AG10803 (cell line): ENCODE results near the gene HMGB1.
A peak's percentile ranks its signal among the peaks of the same experiment; 100 is the strongest.
"Not testable (repeated sequence)": the region's sequence is repeated elsewhere in the genome, so short reads cannot be mapped to it uniquely, and the experiment has no call there.

Source experiments
- DNase-seq: peaks from one replicate; pipeline ENCODE4 v3.0.0; 2010; ENCODE audit warnings: low read depth
- H3K4me3 ChIP-seq: 2 replicates; pipeline ENCODE4 v1.5.1; 2011; ENCODE audit warnings: mild to moderate bottlenecking, low read length, control low read depth
- TF ChIP-seq, protein P1 (sequence below): conservative IDR thresholded peaks from 2 replicates; pipeline ENCODE4 v1.5.1; 2011; ENCODE audit warnings: mild to moderate bottlenecking, low read length, control low read depth, inconsistent platforms

Gene HMGB1

DNA sequence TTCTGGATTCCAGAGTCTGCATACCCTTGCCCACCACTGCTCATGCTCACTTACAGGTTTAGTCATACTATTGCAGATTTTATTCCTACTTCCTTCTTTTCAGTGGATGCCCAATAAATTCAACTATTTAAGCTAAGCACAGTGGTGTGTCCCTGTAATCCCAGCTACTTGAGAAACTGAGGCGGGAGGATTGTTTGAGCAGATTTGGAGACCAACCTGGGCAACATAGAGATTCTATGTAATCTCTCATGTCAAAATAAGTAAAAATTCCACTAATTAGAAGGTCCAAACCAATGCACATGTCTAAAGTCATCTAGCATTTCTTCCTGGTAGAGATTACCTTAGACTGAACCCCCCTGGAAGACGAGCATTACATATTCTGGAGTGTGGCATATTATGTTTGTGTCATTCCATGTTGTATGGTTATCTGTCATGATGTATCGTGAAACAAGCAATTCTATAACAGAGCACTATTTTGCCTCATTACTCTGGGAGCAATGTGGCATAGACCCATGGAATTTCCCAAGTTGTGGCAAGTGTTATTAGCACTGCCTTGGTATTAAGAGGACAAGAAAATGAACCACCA, 8.3 kb downstream of the HMGB1 start:
- H3K4me3 ChIP-seq, result no peak overlapping the region
- TF ChIP-seq, protein P1, sequence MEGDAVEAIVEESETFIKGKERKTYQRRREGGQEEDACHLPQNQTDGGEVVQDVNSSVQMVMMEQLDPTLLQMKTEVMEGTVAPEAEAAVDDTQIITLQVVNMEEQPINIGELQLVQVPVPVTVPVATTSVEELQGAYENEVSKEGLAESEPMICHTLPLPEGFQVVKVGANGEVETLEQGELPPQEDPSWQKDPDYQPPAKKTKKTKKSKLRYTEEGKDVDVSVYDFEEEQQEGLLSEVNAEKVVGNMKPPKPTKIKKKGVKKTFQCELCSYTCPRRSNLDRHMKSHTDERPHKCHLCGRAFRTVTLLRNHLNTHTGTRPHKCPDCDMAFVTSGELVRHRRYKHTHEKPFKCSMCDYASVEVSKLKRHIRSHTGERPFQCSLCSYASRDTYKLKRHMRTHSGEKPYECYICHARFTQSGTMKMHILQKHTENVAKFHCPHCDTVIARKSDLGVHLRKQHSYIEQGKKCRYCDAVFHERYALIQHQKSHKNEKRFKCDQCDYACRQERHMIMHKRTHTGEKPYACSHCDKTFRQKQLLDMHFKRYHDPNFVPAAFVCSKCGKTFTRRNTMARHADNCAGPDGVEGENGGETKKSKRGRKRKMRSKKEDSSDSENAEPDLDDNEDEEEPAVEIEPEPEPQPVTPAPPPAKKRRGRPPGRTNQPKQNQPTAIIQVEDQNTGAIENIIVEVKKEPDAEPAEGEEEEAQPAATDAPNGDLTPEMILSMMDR, result no peak
- DNase-seq, result peak; percentile 7

- DNase-seq, result peak; percentile 43
- H3K4me3 ChIP-seq, result no peak overlapping the region
- TF ChIP-seq, protein P1, result no peak
Observed at GRCh38 chr13:30456290-30456689, 9.4 kb downstream of the HMGB1 start.

- TF ChIP-seq, protein P1, result no peak
- H3K4me3 ChIP-seq, result no peak overlapping the region
- DNase-seq, result no peak
Observed at GRCh38 chr13:30454991-30455390, 10.7 kb downstream of the HMGB1 start.

- TF ChIP-seq, protein P1, result peak; percentile 31; the same call in 1 of the 2 replicates
- DNase-seq, result peak; percentile 6
- no peak overlapping the region for H3K4me3 ChIP-seq
Observed at GRCh38 chr13:30453727-30454126, 12.0 kb downstream of the HMGB1 start.

DNA sequence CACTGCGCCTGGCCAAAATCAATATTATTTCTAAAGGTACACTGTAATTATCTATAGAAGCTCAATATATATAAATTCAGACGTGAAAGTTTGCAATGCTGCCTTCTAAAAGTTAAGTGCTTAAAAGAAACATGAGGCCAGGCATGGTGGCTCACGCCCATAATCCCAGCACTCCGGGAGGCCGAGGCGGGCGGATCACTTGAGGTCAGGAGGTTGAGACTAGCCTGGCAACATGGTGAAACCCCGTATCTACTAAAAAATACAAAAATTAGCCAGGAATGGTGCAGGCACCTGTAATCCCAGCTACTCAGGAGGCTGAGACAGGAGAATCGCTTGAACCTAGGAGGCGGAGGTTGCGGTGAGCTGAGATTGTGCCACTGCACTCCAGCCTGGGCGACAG, 14.3 kb downstream of the HMGB1 start:
- not testable (repeated sequence) for H3K4me3 ChIP-seq, DNase-seq

DNA sequence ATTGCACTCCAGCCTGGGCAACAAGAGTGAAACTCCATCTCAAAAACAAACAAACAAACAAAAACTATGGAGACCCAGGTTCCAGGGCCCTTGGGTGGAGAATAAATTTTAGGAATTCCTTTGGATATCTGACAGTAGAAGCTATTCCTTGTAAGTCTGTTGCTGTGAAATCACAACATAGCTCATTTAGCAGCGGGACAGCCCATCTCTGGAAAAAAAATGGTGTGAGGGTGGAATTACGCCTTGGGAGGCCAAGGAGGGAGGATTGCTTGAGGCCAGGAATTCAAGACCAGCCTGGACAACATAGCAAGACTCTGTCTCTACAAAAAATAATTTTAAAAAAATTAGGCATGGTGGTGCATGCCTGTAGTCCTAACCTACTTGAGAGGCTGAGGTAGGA, 15.7 kb downstream of the HMGB1 start:
- TF ChIP-seq, protein P1, result no peak

DNA sequence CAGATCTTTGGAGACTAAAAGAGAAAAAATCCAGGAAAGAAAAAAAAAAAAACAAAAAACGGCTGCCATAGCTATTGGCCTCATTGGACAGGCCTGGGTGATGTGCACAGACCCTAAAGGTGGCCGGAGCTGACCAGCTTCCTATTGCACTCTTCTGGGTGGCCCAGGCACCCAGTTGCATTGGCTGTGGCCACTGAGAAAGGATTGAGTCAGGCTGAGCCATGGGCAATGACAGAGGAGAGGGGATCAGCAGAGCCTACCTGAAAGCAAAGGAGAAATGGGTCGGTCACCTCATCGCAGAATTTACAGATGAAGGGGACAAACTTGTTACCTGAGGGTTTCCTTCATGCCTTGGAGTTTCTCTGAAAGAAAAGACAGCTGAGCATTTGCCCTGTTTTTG, 17.3 kb downstream of the HMGB1 start:
- TF ChIP-seq, protein P1, result no peak
- DNase-seq, result no peak
- H3K4me3 ChIP-seq, result no peak overlapping the region

More for the DNA sequence above, 15.7 kb downstream of the HMGB1 start:
- no peak overlapping the region for H3K4me3 ChIP-seq
- no peak for DNase-seq

DNA sequence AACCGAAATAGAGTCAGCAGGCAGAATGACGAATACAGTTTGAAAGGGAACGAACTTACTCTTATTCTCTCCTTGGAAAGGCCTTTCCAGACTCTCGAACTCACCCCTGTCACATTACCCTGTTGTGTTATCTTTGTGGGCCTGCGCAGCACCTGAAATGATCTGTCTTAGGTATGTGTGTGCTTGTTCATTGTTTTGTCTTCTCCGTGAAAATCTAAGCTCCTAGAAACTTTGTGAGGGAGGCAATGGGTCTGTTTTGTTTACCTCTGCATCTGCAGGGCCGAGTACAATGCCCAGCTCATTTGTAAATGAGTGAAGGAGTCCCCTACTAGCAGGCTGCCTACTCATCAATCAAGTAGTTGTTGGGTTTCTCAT, 19.6 kb downstream of the HMGB1 start:
- DNase-seq, result no peak
- TF ChIP-seq, protein P1, result no peak
- peak overlapping the region; percentile 39 for H3K4me3 ChIP-seq
